H9 (cell line): Measurements from ENCODE around the gene ATG4B. TPM values are rescaled to one million over a fixed set of nuclear protein-coding genes. Genes with fewer than 3 reads are reported as not detected.

Experiments
- DNase-seq: peaks from one replicate; pipeline ENCODE4 v3.0.0-alpha.2; 2017
- H2AFZ ChIP-seq: one replicate; pipeline ENCODE4 v1.6.1; 2013; ENCODE audit warnings: mild to moderate bottlenecking, low read length, control low read depth, moderate library complexity
- H2AK5ac ChIP-seq: 2 replicates; pipeline ENCODE4 v1.6.1; 2013; ENCODE audit warnings: low read length, control low read depth, mixed read lengths; ENCODE audit not compliant: insufficient read length
- H2BK120ac ChIP-seq: one replicate; pipeline ENCODE4 v1.6.1; 2013; ENCODE audit warnings: low read depth, mild to moderate bottlenecking, low read length, control low read depth, inconsistent platforms; ENCODE audit not compliant: poor library complexity, severe bottlenecking
- H2BK12ac ChIP-seq: 2 replicates; pipeline ENCODE4 v1.6.1; 2013; ENCODE audit warnings: low read length, control low read depth, mixed read lengths, low read depth; ENCODE audit not compliant: insufficient read length
- H2BK15ac ChIP-seq: 2 replicates; pipeline ENCODE4 v1.6.1; 2013; ENCODE audit warnings: low read depth, low read length, control low read depth
- H2BK20ac ChIP-seq: one replicate; pipeline ENCODE4 v1.6.1; 2013; ENCODE audit warnings: low read depth, mild to moderate bottlenecking, low read length, control low read depth, inconsistent platforms; ENCODE audit not compliant: poor library complexity, severe bottlenecking
- H2BK5ac ChIP-seq: 2 replicates; pipeline ENCODE4 v1.6.1; 2013; ENCODE audit warnings: low read length, control low read depth, mixed read lengths; ENCODE audit not compliant: insufficient read length
- H3K14ac ChIP-seq: 2 replicates; pipeline ENCODE4 v1.6.1; 2013; ENCODE audit warnings: low read length, control low read depth; ENCODE audit not compliant: insufficient read depth
- H3K18ac ChIP-seq: 2 replicates; pipeline ENCODE4 v1.6.1; 2013; ENCODE audit warnings: low read depth, mild to moderate bottlenecking, mixed read lengths, low read length, control low read depth; ENCODE audit not compliant: insufficient read length
- H3K23ac ChIP-seq: 2 replicates; pipeline ENCODE4 v1.6.1; 2013; ENCODE audit warnings: low read length, control low read depth, mixed read lengths, low read depth; ENCODE audit not compliant: insufficient read length
- H3K23me2 ChIP-seq: 2 replicates; pipeline ENCODE4 v1.6.1; 2013; ENCODE audit warnings: low read depth, mild to moderate bottlenecking, mixed read lengths, low read length, control low read depth; ENCODE audit not compliant: insufficient read length, poor library complexity, severe bottlenecking
- H3K27ac ChIP-seq: 2 replicates; pipeline ENCODE4 v1.5.1; 2013; ENCODE audit warnings: low read length, control low read depth, mixed read lengths, low read depth; ENCODE audit not compliant: insufficient read length
- H3K27me3 ChIP-seq: 2 replicates; pipeline ENCODE4 v1.6.1; 2013; ENCODE audit warnings: low read length, control low read depth, inconsistent platforms; ENCODE audit not compliant: insufficient read depth
- H3K4ac ChIP-seq: 2 replicates; pipeline ENCODE4 v1.6.1; 2013; ENCODE audit warnings: low read depth, mild to moderate bottlenecking, control low read depth, inconsistent platforms, low read length, moderate library complexity
- H3K4me1 ChIP-seq: 2 replicates; pipeline ENCODE4 v1.6.1; 2013; ENCODE audit warnings: low read length, control low read depth, inconsistent platforms; ENCODE audit not compliant: insufficient read depth
- H3K4me2 ChIP-seq: 2 replicates; pipeline ENCODE4 v1.6.1; 2013; ENCODE audit warnings: low read length, control low read depth, mixed read lengths; ENCODE audit not compliant: insufficient read length, insufficient read depth
- H3K56ac ChIP-seq: 2 replicates; pipeline ENCODE4 v1.6.1; 2013; ENCODE audit warnings: low read depth, mild to moderate bottlenecking, mixed read lengths, low read length, control low read depth; ENCODE audit not compliant: insufficient read length
- H3K79me1 ChIP-seq: 2 replicates; pipeline ENCODE4 v1.6.1; 2013; ENCODE audit warnings: low read depth, mild to moderate bottlenecking, moderate library complexity, low read length, control low read depth, inconsistent platforms; ENCODE audit not compliant: insufficient read depth, poor library complexity, severe bottlenecking
- H3K79me2 ChIP-seq: 2 replicates; pipeline ENCODE4 v1.6.1; 2013; ENCODE audit warnings: low read length, control low read depth, inconsistent platforms; ENCODE audit not compliant: insufficient read depth
- H3K9ac ChIP-seq: 2 replicates; pipeline ENCODE4 v1.6.1; 2013; ENCODE audit warnings: low read length, control low read depth, mixed read lengths; ENCODE audit not compliant: insufficient read length; ENCODE audit errors: extremely low read depth
- H3K9me3 ChIP-seq: one replicate; pipeline ENCODE4 v1.6.1; 2013; ENCODE audit warnings: low read depth, low read length, inconsistent platforms; ENCODE audit not compliant: control insufficient read depth
- H3T11ph ChIP-seq: one replicate; pipeline ENCODE4 v1.6.1; 2013; ENCODE audit warnings: mild to moderate bottlenecking, low read length, control low read depth, inconsistent platforms
- H4K20me1 ChIP-seq: one replicate; pipeline ENCODE4 v1.6.1; 2013; ENCODE audit not compliant: control insufficient read depth, insufficient read length, insufficient read depth
- H4K5ac ChIP-seq: 2 replicates; pipeline ENCODE4 v1.6.1; 2013; ENCODE audit warnings: low read depth, mild to moderate bottlenecking, mixed read lengths, low read length, control low read depth; ENCODE audit not compliant: insufficient read length
- H4K8ac ChIP-seq: replicated peaks from 2 replicates; pipeline ENCODE4 v1.6.1; 2013; ENCODE audit warnings: low read length, control low read depth, mixed read lengths, low read depth; ENCODE audit not compliant: insufficient read length
- H4K91ac ChIP-seq: 2 replicates; pipeline ENCODE4 v1.6.1; 2013; ENCODE audit warnings: low read depth, mild to moderate bottlenecking, moderate library complexity, mixed read lengths, low read length, control low read depth; ENCODE audit not compliant: insufficient read length
- H3K27ac Mint-ChIP-seq, 3 experiments: 2 replicates in 2 of 3; 3 replicates in 1 of 3; pipeline ENCODE4 v1.8.0; 2020 to 2021; ENCODE audit warnings: mixed read lengths in 3 of 3, mild to moderate bottlenecking in 1 of 3, moderate library complexity in 1 of 3
- H3K27me3 Mint-ChIP-seq: 2 replicates; pipeline ENCODE4 v1.8.0; 2021; ENCODE audit warnings: low read depth, mild to moderate bottlenecking, moderate library complexity, mixed read lengths
- H3K36me3 Mint-ChIP-seq, 3 experiments: 2 replicates in 2 of 3; 3 replicates in 1 of 3; pipeline ENCODE4 v1.8.0; 2020 to 2021; ENCODE audit warnings: low read depth in 3 of 3, mixed read lengths in 3 of 3; ENCODE audit not compliant: insufficient read depth in 1 of 3
- H3K4me1 Mint-ChIP-seq, 2 experiments: 2 replicates each; pipeline ENCODE4 v1.8.0; 2020; ENCODE audit warnings: mixed read lengths in 2 of 2
- H3K4me3 Mint-ChIP-seq, 2 experiments: 2 replicates in 1 of 2; 3 replicates in 1 of 2; pipeline ENCODE4 v1.8.0; 2020 to 2021; ENCODE audit warnings: mild to moderate bottlenecking in 2 of 2, mixed read lengths in 2 of 2, moderate library complexity in 1 of 2
- H3K9me3 Mint-ChIP-seq, 2 experiments: 2 replicates in 1 of 2; 3 replicates in 1 of 2; pipeline ENCODE4 v1.8.0; 2020; ENCODE audit warnings: mild to moderate bottlenecking in 2 of 2, mixed read lengths in 2 of 2, moderate library complexity in 1 of 2
- WGBS: extraction: QIAGEN DNeasy Blood & Tissue Kit; methylation state at CpG from one replicate; pipeline ENCODE4 v1.1.7; 2013; ENCODE audit warnings: missing lambda C conversion rate, low lambda C conversion rate, mixed read lengths; ENCODE audit not compliant: insufficient read length; ENCODE audit errors: extremely low coverage; 5-methylcytosine and 5-hydroxymethylcytosine counted together
- total RNA-seq: library from RNA; stranded (reverse); gene quantifications from 2 replicates; pipeline ENCODE4 v1.2.1, GENCODE V29; 2021
- TF ChIP-seq, protein P1 (sequence below): fragments of 200-600 bp; sonication (generic); conservative IDR thresholded peaks from 3 replicates; pipeline ENCODE4 v1.8.0; 2021; ENCODE audit warnings: antibody characterized with exemption, mild to moderate bottlenecking

The ATG4B gene
- total RNA-seq, 1 experiment from 2014 or later: 105 TPM

DNA sequence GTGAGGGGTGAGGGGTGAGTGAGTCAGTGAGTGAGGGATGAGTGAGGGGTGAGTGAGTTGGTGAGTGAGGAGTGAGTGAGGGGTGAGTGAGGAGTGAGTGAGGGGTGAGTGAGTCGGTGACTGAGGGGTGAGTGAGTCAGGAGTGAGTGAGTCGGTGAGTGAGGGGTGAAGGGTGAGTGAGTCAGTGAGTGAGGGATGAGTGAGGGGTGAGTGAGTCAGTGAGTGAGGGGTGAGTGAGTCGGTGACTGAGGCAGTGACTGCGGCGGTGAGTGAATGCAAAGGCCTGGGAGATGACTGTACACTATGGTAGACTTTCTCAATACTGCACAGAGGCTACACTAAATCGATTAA lies 17.1 kb upstream of the ATG4B start:
- H4K20me1 ChIP-seq: no peaks in the 10 kb centered on the region
- H3K4me1 ChIP-seq: peaks cover 4% of the 10 kb centered on the region; the same call in 1 of the 2 replicates
- H3K27me3 ChIP-seq: no peaks in the 10 kb centered on the region
- H2BK20ac ChIP-seq: no peak overlapping the region
- H3K36me3 Mint-ChIP-seq: peaks cover 5 to 23% (median 13%) of the 10 kb centered on the region in 3 experiments; a peak in 6 of 7 replicates
- H4K91ac ChIP-seq: no peak overlapping the region
- no peak for DNase-seq
- no peaks in the 10 kb centered on the region for H3K27me3 Mint-ChIP-seq
- peaks cover 12 to 14% of the 10 kb centered on the region in 2 experiments for H3K4me1 Mint-ChIP-seq
- no peak overlapping the region for H3K56ac ChIP-seq
- H2BK12ac ChIP-seq: no peak overlapping the region
- no peak overlapping the region for H3K27ac ChIP-seq
- no peak overlapping the region for H3K18ac ChIP-seq
- H3K4ac ChIP-seq: no peak overlapping the region
- no peak overlapping the region for H3K27ac Mint-ChIP-seq
- H2BK120ac ChIP-seq: no peak overlapping the region
- H2AFZ ChIP-seq: no peak overlapping the region
- WGBS: 100% methylated on average over 1 of the region's 6 CpGs
- H3T11ph ChIP-seq: no peak overlapping the region
- H3K14ac ChIP-seq: no peak overlapping the region
- no peak overlapping the region for H4K5ac ChIP-seq
- no peak overlapping the region for H4K8ac ChIP-seq
- no peak overlapping the region for H2BK5ac ChIP-seq
- H2BK15ac ChIP-seq: no peak overlapping the region
- H2AK5ac ChIP-seq: no peak overlapping the region
- H3K9me3 Mint-ChIP-seq: peaks cover 0 to 3% of the 10 kb centered on the region in 2 experiments; a peak in 3 of 5 replicates
- H3K23ac ChIP-seq: no peak overlapping the region
- H3K79me2 ChIP-seq: no peaks in the 10 kb centered on the region; the same call in 1 of the 2 replicates
- TF ChIP-seq, protein P1, sequence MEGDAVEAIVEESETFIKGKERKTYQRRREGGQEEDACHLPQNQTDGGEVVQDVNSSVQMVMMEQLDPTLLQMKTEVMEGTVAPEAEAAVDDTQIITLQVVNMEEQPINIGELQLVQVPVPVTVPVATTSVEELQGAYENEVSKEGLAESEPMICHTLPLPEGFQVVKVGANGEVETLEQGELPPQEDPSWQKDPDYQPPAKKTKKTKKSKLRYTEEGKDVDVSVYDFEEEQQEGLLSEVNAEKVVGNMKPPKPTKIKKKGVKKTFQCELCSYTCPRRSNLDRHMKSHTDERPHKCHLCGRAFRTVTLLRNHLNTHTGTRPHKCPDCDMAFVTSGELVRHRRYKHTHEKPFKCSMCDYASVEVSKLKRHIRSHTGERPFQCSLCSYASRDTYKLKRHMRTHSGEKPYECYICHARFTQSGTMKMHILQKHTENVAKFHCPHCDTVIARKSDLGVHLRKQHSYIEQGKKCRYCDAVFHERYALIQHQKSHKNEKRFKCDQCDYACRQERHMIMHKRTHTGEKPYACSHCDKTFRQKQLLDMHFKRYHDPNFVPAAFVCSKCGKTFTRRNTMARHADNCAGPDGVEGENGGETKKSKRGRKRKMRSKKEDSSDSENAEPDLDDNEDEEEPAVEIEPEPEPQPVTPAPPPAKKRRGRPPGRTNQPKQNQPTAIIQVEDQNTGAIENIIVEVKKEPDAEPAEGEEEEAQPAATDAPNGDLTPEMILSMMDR: no peak
- no peaks in the 10 kb centered on the region for H3K9me3 ChIP-seq
- H3K4me2 ChIP-seq: no peak overlapping the region
- H3K79me1 ChIP-seq: peaks cover 3% of the 10 kb centered on the region
- no peaks in the 10 kb centered on the region for H3K23me2 ChIP-seq
- no peak overlapping the region for H3K4me3 Mint-ChIP-seq
- H3K9ac ChIP-seq: no peak overlapping the region
